Measurements from ENCODE around the gene KLHL22.
"Not testable (repeated sequence)": the region's sequence is repeated elsewhere in the genome, so short reads cannot be mapped to it uniquely, and the experiment has no call there.

Gene KLHL22

GRCh38 chr22:20511578-20512229, 16.1 kb upstream of the KLHL22 start:
- TF ChIP-seq CTCF (IDR thresholded peaks at IDR 0.05; ENCODE audit: poor library complexity, severe bottlenecking): no peak
- Histone ChIP-seq H3K4me1 (ENCODE audit: insufficient read depth, poor library complexity, severe bottlenecking) (peaks cover 42% of the 10 kb centered on the region), H3K9me3 (ENCODE audit: severe bottlenecking) (peaks cover 3% of the 10 kb centered on the region), H3K27ac (ENCODE audit: poor library complexity, severe bottlenecking) (peak overlapping the region; percentile 98), H3K4me3 (ENCODE audit: severe bottlenecking) (no peak overlapping the region), H3K27me3 (ENCODE audit: insufficient read depth, poor library complexity, severe bottlenecking) (no peaks in the 10 kb centered on the region), H3K36me3 (ENCODE audit: low read depth) (peaks cover 48% of the 10 kb centered on the region)
- no peak for DNase-seq (ENCODE audit: low spot score)
- ATAC-seq (ENCODE audit: low read depth): no peak

GRCh38 chr22:20510811-20511577, 15.4 kb upstream of the KLHL22 start:
- H3K27ac ChIP-seq (ENCODE audit: poor library complexity, severe bottlenecking): peak overlapping the region; percentile 98
- peaks cover 3% of the 10 kb centered on the region for H3K9me3 ChIP-seq (ENCODE audit: severe bottlenecking)
- no peak overlapping the region for H3K4me3 ChIP-seq (ENCODE audit: severe bottlenecking)
- ATAC-seq (ENCODE audit: low read depth) (no peak), DNase-seq (ENCODE audit: low spot score) (no peak)
- peaks cover 41% of the 10 kb centered on the region for H3K36me3 ChIP-seq (ENCODE audit: low read depth)
- peaks cover 35% of the 10 kb centered on the region for H3K4me1 ChIP-seq (ENCODE audit: insufficient read depth, poor library complexity, severe bottlenecking)
- no peaks in the 10 kb centered on the region for H3K27me3 ChIP-seq (ENCODE audit: insufficient read depth, poor library complexity, severe bottlenecking)
- no peak for TF ChIP-seq CTCF (IDR thresholded peaks at IDR 0.05; ENCODE audit: poor library complexity, severe bottlenecking)

- Histone ChIP-seq H3K27me3 (ENCODE audit: insufficient read depth, poor library complexity, severe bottlenecking) (no peaks in the 10 kb centered on the region), H3K9me3 (ENCODE audit: severe bottlenecking) (no peaks in the 10 kb centered on the region), H3K27ac (ENCODE audit: poor library complexity, severe bottlenecking) (peak overlapping the region; percentile 98), H3K4me3 (ENCODE audit: severe bottlenecking) (peak overlapping the region; percentile 95), H3K4me1 (ENCODE audit: insufficient read depth, poor library complexity, severe bottlenecking) (peaks cover 24% of the 10 kb centered on the region), H3K36me3 (ENCODE audit: low read depth) (peaks cover 32% of the 10 kb centered on the region)
- ATAC-seq (ENCODE audit: low read depth) (peak; percentile 78), DNase-seq (ENCODE audit: low spot score) (peak; percentile 88)
- TF ChIP-seq CTCF (IDR thresholded peaks at IDR 0.05; ENCODE audit: poor library complexity, severe bottlenecking): no peak
Measured at GRCh38 chr22:20509344-20510047, 13.9 kb upstream of the KLHL22 start.

- DNase-seq (ENCODE audit: low spot score): no peak
- Histone ChIP-seq H3K9me3 (ENCODE audit: severe bottlenecking) (no peaks in the 10 kb centered on the region), H3K27ac (ENCODE audit: poor library complexity, severe bottlenecking) (peak overlapping the region; percentile 98), H3K36me3 (ENCODE audit: low read depth) (peaks cover 26% of the 10 kb centered on the region), H3K27me3 (ENCODE audit: insufficient read depth, poor library complexity, severe bottlenecking) (no peaks in the 10 kb centered on the region), H3K4me3 (ENCODE audit: severe bottlenecking) (peak overlapping the region; percentile 95), H3K4me1 (ENCODE audit: insufficient read depth, poor library complexity, severe bottlenecking) (peaks cover 25% of the 10 kb centered on the region)
- TF ChIP-seq CTCF (IDR thresholded peaks at IDR 0.05; ENCODE audit: poor library complexity, severe bottlenecking): no peak
- no peak for ATAC-seq (ENCODE audit: low read depth)
Measured at GRCh38 chr22:20508815-20509271, 13.2 kb upstream of the KLHL22 start.

- not testable (repeated sequence) for H3K27me3 ChIP-seq (ENCODE audit: insufficient read depth, poor library complexity, severe bottlenecking); H3K9me3 ChIP-seq (ENCODE audit: severe bottlenecking); DNase-seq (ENCODE audit: low spot score)
- Histone ChIP-seq H3K36me3 (ENCODE audit: low read depth) (peaks cover 20% of the 10 kb centered on the region), H3K27ac (ENCODE audit: poor library complexity, severe bottlenecking) (peak overlapping the region; percentile 98), H3K4me3 (ENCODE audit: severe bottlenecking) (peak overlapping the region; percentile 95), H3K4me1 (ENCODE audit: insufficient read depth, poor library complexity, severe bottlenecking) (peaks cover 26% of the 10 kb centered on the region)
- peak; percentile 3; the same call in 1 of the 3 replicates for ATAC-seq (ENCODE audit: low read depth)
Measured at GRCh38 chr22:20508067-20508755, 12.6 kb upstream of the KLHL22 start.

Measured in RWPE2 (cell line).